HCT116 (cell line): ENCODE results near the gene UCHL5. TPM values are rescaled to one million over a fixed set of nuclear protein-coding genes. Genes with fewer than 3 reads are reported as not detected.
A peak's percentile ranks its signal among the peaks of the same experiment; 100 is the strongest.

Experiments used
- ATAC-seq: fragments of 200-7000 bp; cut with Tn5 transposase; 2 replicates; pipeline ENCODE4 v1.9.1; 2020; ENCODE audit warnings: mild to moderate bottlenecking, moderate library complexity
- BruUV-seq: library from RNA; stranded (reverse); fragments of 400-500 nt; replicated peaks from 2 replicates; lab custom pipeline; 2021; lab: Mats Ljungman, UMichigan
- CTCF ChIA-PET: fragments of 300-600 bp; sonication (Branson Sonifier 250); formaldehyde crosslinking; loops from one replicate; lab custom pipeline; 2021; ENCODE audit warnings: antibody characterized with exemption; lab: Charles Lee
- POLR2A ChIA-PET: fragments of 300-600, 350-600 bp; sonication (Branson Sonifier 250); formaldehyde crosslinking; loops from one replicate; lab custom pipeline; 2021; ENCODE audit warnings: antibody characterized with exemption; lab: Charles Lee
- RAD21 ChIA-PET, 2 experiments: fragments of 300-600 bp; sonication (Branson Sonifier 250); formaldehyde crosslinking; loops; one replicate each; lab custom pipeline; 2023; ENCODE audit warnings: low total read pairs in 2 of 2; ENCODE audit not compliant: uncharacterized antibody in 2 of 2, unreplicated experiment in 2 of 2, low non-redundant PET in 1 of 2; lab: Charles Lee
- DNase-seq: peaks from one replicate; pipeline ENCODE4 v3.0.0-alpha.2; 2010; ENCODE audit warnings: low read depth, low spot score
- H2AFZ ChIP-seq: fragments of 200-600 bp; shearing (Covaris generic), sonication (generic); 2 replicates; pipeline ENCODE4 v1.6.1; 2017; ENCODE audit warnings: low read depth, mixed run types, mixed read lengths, antibody characterized with exemption, low read length; ENCODE audit not compliant: poor library complexity, severe bottlenecking
- H3K27ac ChIP-seq: 2 replicates; pipeline ENCODE4 v1.5.1; 2012; ENCODE audit warnings: low read depth, low read length
- H3K27me3 ChIP-seq: fragments of 200-600 bp; sonication (generic); 2 replicates; pipeline ENCODE4 v1.6.1; 2016; ENCODE audit warnings: mixed run types, low read length, mixed read lengths; ENCODE audit not compliant: insufficient read depth
- H3K36me3 ChIP-seq, 2 experiments: fragments of 200-500 bp in 1 of 2; fragments of 200-600 bp in 1 of 2; sonication (Bioruptor generic) in 1 of 2; sonication (generic) in 1 of 2; 2 replicates each; pipeline versions ENCODE4 v1.5.1 to v1.6.1; 2014 to 2016; ENCODE audit warnings: low read length in 2 of 2, inconsistent platforms in 1 of 2, mixed read lengths in 1 of 2, mixed run types in 1 of 2; ENCODE audit not compliant: insufficient read depth in 2 of 2, control insufficient read depth in 1 of 2
- H3K4me1 ChIP-seq, 2 experiments: fragments of 200-600 bp in 1 of 2; sonication (generic) in 1 of 2; 2 replicates each; pipeline versions ENCODE4 v1.5.1 to v1.6.1; 2012 to 2017; ENCODE audit warnings: low read length in 2 of 2, inconsistent platforms in 1 of 2, mild to moderate bottlenecking in 1 of 2, mixed read lengths in 1 of 2, mixed run types in 1 of 2, moderate library complexity in 1 of 2; ENCODE audit not compliant: insufficient read depth in 2 of 2, control insufficient read depth in 1 of 2
- H3K4me2 ChIP-seq: fragments of 200-600 bp; sonication (generic); 2 replicates; pipeline ENCODE4 v1.6.1; 2017; ENCODE audit warnings: mixed run types, low read length, mixed read lengths
- H3K4me3 ChIP-seq, 2 experiments: fragments of 200-600 bp in 1 of 2; sonication (generic) in 1 of 2; replicated peaks in 1 of 2; 2 replicates each; pipeline ENCODE4 v1.5.1; 2011 to 2016; ENCODE audit warnings: low read length in 2 of 2, control low read depth in 1 of 2, low read depth in 1 of 2, mild to moderate bottlenecking in 1 of 2, mixed read lengths in 1 of 2, mixed run types in 1 of 2
- H3K79me2 ChIP-seq: fragments of 200-600 bp; sonication (generic); 2 replicates; pipeline ENCODE4 v1.6.1; 2017; ENCODE audit warnings: mild to moderate bottlenecking, mixed run types, low read length, moderate library complexity, mixed read lengths; ENCODE audit not compliant: insufficient read depth
- H3K9ac ChIP-seq: fragments of 200-600 bp; sonication (generic); 2 replicates; pipeline ENCODE4 v1.6.1; 2016; ENCODE audit warnings: low read length, mixed read lengths
- H3K9me2 ChIP-seq: fragments of 200-600 bp; sonication (generic), shearing (Covaris generic); 2 replicates; pipeline ENCODE4 v1.6.1; 2017; ENCODE audit warnings: mixed run types, mild to moderate bottlenecking, moderate library complexity; ENCODE audit not compliant: insufficient read depth
- H3K9me3 ChIP-seq, 2 experiments: fragments of 200-500 bp in 1 of 2; fragments of 200-600 bp in 1 of 2; sonication (Bioruptor generic) in 1 of 2; sonication (generic) in 1 of 2; 2 replicates each; pipeline ENCODE4 v1.6.1; 2014 to 2017; ENCODE audit warnings: low read length in 2 of 2, mixed read lengths in 2 of 2, inconsistent platforms in 1 of 2, low read depth in 1 of 2, mild to moderate bottlenecking in 1 of 2, mixed run types in 1 of 2, moderate library complexity in 1 of 2; ENCODE audit not compliant: control insufficient read depth in 1 of 2, insufficient read depth in 1 of 2
- H4K20me1 ChIP-seq: fragments of 200-600 bp; sonication (generic), shearing (Covaris generic); 2 replicates; pipeline ENCODE4 v1.6.1; 2017; ENCODE audit warnings: mixed run types, mild to moderate bottlenecking, moderate library complexity; ENCODE audit not compliant: insufficient read depth
- POLR2AphosphoS5 ChIP-seq: IDR thresholded peaks from 2 replicates; pipeline ENCODE4 v1.6.1; 2011; ENCODE audit warnings: mild to moderate bottlenecking, low read depth, low read length, moderate library complexity
- REST ChIP-seq: IDR thresholded peaks from 2 replicates; pipeline ENCODE4 v1.6.1; 2012; ENCODE audit warnings: low read depth
- SIN3A ChIP-seq: IDR thresholded peaks from 2 replicates; pipeline ENCODE4 v1.6.1; 2012; ENCODE audit warnings: low read depth
- ZFX ChIP-seq: fragments of 450-650 bp; IDR thresholded peaks from 2 replicates; pipeline ENCODE4 v1.6.1; 2017
- ZNF274 ChIP-seq: fragments of 200-500 bp; sonication (Bioruptor generic); IDR thresholded peaks from 2 replicates; pipeline ENCODE4 v1.6.1; 2014; ENCODE audit warnings: mild to moderate bottlenecking, low read depth, low read length, inconsistent platforms
- intact Hi-C: fragments of 100-400 bp; cut with micrococcal nuclease; formaldehyde crosslinking; loops from 2 replicates; pipeline ENCODE4 v1.10.0; 2022
- total RNA-seq: library from RNA; stranded (reverse); gene quantifications from one replicate; pipeline ENCODE4 v1.2.1, GENCODE V29; 2021; ENCODE audit not compliant: unreplicated experiment

The UCHL5 gene
- total RNA-seq, 1 experiment from 2014 or later: 75.8 TPM

- no peak for TF ChIP-seq SIN3A
- TF ChIP-seq REST: no peak
- no peak for TF ChIP-seq ZNF274
- TF ChIP-seq ZFX: peak; percentile 76
- TF ChIP-seq POLR2AphosphoS5: no peak
- Histone ChIP-seq H3K9me2 (no peaks in the 10 kb centered on the region), H4K20me1 (0 out of 2 replicates have a peak, but pooled peaks cover 7% of the 10 kb centered on the region), H3K36me3 (no peaks in the 10 kb centered on the region; a peak in 1 of 4 replicates), H3K79me2 (peaks cover 97% of the 10 kb centered on the region), H3K4me2 (peak overlapping the region; percentile 74), H3K27me3 (no peaks in the 10 kb centered on the region), H3K9ac (peak overlapping the region; percentile 93), H3K4me3 (peak overlapping the region; percentile 77 to 92), H3K4me1 (peaks cover 11 to 25% of the 10 kb centered on the region in 2 experiments; a peak in 3 of 4 replicates), H2AFZ (no peak overlapping the region), H3K27ac (peak overlapping the region; percentile 93), H3K9me3 (no peaks in the 10 kb centered on the region)
- ChIA-PET POLR2A (interaction anchor here (0.5 to 2.1 kb wide), 17 partner anchors 11 to 474 kb away, joined by 3 to 8 read pairs (median 4); partner anchors contain the start of gene GLRX2), RAD21 (interaction anchor here in 1 of 2 experiments (0.6 to 0.8 kb wide), 2 partner anchors 45 to 63 kb away, joined by 3 read pairs; partner anchors contain the start of gene CDC73), CTCF (interaction anchor here (0.7 to 1.3 kb wide), 5 partner anchors 11 to 581 kb away, joined by 3 to 4 read pairs (median 3); no protein-coding TSS in a partner anchor)
- intact Hi-C loops: loop anchor here (1.0 kb wide), 2 partner anchors 47 to 64 kb away; partner anchors contain the start of genes CDC73 and GLRX2
- no peak for DNase-seq
- TSS peak; percentile 64 for BruUV-seq
- ATAC-seq: peak; percentile 15
These were observed 455 bp downstream of the UCHL5 start for GRCh38 chr1:193058529-193059281.
